Measurements from ENCODE around the gene PTGER3. TPM values are rescaled to one million over a fixed set of nuclear protein-coding genes. Genes with fewer than 3 reads are reported as not detected.
"Not testable (repeated sequence)": the region's sequence is repeated elsewhere in the genome, so short reads cannot be mapped to it uniquely, and the experiment has no call there.

PTGER3 gene
- polyA plus RNA-seq, 3 donors: 37.4 to 46.8 (median 38.9) TPM

- no peak for DNase-seq
These were observed 24.1 kb downstream of the PTGER3 start for GRCh38 chr1:71023515-71023914.

DNA sequence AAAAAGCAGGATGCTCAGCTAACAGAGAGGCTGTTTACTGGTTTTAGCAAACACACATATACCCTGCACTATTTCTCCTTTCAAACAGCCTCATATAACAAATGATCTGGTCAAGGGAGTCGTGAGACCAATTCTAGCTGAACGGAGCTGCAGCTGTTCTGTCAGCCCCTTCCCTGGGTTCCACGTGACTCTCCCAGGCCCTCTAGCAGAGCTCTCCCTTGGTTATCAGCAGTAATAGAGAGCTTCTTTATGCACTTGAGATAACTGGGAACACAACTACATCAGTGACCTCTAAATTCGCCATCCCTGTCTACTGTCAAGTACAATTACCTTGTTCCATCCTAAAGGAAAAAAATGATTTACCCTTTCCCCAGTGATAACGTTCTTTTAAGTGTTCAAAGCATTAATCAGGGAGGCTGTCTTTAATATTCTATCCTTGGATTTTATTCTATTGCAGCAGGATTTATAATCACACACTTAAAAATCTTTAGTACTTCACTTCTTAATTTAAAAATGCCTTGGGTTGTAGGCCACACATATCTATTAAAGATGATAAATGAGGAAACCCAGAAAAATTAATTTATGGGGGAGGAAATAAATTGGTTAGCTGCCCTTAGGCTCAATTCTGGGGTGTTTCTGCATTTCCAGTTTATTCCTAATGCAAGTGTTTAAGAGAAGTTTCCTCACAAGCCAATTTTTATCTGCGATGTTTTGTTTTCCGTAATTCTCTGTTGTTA, 28.2 kb downstream of the PTGER3 start:
- DNase-seq: no peak

DNA sequence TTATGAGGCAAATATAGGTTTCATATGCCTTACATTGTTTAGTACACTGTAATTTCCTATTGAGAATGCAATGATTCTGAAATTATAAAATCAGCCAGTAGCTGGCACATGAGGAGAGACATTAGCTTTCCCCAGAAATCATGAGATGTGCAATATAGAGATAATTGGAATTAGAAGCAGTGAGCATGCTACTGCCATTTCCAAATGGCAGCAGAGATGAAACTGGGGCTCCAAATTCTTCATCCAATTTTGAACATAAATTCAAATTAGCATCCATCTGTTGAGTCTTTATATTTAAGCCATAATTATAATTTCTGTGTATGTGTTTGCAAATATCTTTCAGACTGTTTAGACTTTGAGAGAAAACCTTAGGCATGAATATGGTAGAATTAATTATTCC, 28.8 kb downstream of the PTGER3 start:
- no peak for DNase-seq

DNA sequence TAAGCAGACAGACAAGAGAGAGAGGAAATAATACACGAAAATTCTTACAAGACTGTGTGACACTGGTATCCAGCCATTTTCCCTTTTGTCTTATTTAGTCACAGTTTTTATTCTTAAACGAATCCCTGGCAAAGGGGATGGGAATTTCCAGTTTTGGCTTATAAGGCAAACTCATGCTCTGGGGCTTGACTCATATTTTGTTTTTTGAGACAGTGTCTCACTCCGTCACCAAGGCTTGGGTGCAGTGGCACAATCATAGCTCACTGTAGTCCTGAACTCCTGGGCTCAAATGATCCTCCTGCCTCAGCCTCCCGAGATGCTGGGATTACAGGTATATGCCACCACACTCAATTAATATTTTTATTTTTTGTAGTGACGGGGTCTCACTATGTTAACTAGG, 31.9 kb downstream of the PTGER3 start:
- DNase-seq: no peak

- DNase-seq: no peak
These were observed 33.4 kb downstream of the PTGER3 start for GRCh38 chr1:71014178-71014579.

DNA sequence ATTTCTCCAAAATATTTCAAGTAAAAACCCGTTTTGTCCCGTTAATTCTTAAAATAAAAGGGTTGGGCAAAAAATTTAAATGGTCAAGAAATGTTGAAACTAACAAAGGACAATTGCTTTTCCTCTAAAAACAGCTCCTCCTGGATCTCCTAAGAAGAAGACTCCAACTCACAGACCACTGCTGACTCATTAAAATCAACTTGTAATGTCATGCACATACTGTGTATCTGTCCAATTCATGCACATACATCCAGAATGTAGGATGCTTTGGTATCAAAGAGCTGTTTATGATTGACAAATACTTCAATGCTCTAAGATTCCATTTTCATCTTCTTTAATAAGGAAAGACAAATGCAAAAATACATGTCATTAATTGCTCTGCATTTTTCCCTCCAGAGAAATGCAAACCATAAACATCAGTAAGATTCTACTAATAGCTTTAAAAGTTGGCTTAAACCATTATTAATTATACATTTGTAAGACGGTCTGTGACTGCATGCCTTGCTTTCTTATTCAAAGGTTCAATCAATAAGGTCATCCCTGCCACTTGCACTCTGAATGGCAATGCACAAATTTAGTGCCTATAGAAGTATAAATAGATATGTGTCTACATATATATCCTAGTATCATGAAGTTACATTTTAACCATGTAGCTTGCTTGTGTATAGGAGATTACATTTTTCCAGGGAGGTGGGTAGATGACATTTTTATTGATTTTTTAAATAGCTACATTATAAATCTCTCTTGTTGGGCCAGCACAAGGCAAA, 44.7 kb downstream of the PTGER3 start:
- DNase-seq: no peak

- no peak for DNase-seq
These were observed 46.0 kb downstream of the PTGER3 start for GRCh38 chr1:71001624-71002023.

DNA sequence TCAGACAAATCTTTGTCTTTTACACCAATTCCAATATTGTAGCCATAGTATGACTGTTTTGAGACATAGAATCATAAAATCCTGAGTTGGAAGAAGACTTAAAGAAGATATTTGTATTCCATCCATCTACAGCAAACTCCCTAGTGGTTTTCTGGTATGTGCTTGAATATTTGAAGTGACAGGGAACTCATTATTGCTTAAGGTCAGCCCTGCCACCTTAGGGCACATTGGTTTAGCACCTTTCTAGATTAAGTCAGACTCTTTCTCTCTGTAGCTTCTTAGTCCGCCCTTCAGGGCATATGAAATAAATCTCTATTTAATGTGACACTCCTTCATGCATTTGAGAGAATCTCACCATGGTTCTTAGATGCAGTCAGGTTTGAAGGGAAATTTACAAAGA, 49.8 kb downstream of the PTGER3 start:
- no peak for DNase-seq

- no peak for DNase-seq
These were observed 52.8 kb downstream of the PTGER3 start for GRCh38 chr1:70994753-70995268.

DNA sequence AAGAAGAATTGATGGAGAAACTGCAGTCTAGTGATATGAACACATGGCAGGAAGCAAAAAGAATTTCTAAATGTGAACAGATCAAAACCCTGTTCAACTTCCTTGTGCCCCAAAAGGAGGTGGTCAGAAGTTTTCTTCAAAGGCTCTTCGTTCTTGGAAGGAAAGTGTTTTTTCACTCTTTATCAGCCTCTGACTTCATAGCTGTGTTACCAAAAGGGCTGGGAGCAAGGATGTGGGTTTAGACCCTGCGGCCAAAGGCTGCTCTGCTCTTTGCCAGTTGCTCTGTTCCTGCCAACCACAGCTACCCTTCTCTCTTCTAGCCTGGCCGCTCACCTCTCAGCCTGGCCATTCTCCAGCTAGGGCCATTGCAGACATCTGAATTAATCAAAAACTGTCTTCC, 53.8 kb downstream of the PTGER3 start:
- DNase-seq: no peak

DNA sequence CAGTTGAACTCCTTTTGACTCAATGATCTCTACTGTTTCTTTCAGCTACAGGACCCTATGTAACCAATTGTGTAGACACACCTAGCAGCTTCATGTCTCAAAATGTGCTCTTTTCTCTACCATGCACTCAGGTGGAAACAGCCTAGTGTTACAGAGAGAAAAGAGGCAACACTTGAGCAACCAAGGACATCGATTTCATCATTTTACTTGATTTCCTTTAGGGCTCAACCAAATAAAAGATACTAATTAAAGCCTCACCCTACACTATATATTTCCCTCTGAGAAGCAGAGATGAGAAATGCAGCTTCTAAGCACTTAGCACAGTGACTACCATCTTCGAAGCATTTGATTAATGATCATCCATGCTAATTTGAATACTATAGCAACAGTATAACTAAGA, 55.1 kb downstream of the PTGER3 start:
- DNase-seq: no peak

DNA sequence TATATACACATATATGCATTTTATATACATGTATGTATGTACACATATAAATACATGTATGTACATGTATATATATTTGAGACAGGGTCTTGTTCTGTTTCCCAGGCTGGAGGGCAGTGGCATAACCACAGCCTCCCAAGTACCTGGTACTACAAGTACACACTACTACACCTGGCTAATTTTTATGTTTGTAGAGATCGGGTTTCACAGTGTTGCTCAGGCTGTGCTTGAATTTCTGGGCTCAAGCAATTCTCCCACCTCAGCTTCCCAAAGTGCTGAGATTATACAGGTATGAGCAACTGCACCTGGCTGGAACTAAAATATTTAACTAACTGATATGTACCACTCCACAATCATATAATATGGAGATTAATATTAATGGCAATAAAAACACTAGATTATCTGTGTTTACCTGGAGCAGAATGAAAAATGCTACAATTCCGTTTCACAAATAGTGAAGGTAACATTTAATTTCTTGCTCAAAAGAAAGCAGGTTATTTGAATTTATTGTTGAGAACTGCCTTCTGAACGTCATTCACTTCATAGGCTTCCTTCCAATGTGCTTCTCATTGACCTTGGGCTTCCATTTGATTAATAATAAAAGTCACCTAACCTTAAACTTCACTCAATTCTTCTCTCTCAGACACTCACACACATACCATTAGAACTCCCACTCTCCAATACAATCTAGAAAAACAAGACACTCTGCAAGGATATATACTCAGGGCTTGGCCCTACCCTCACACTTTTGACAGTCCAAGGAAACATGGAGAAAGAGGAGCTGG, 57.0 kb downstream of the PTGER3 start:
- DNase-seq: peak; percentile 5

DNA sequence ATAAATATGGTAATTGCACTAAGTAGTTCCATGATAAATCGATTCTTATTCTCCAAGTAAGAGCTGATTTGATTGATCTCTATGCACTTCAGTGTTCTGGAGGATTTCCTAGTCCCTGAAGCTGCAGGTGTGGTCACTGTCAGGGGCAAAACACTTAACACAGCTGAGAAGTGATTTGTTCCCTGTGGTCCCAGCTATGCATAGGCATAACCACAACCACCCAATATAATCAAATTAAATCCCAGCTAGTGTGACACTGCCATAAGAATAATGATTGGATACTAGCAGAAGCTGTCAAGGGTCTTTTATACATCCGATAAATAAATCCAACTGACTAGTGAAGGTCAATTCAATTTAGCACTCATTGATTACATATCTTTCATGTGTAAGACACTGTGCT, 60.1 kb downstream of the PTGER3 start:
- no peak for DNase-seq

- not testable (repeated sequence) for DNase-seq
These were observed 61.8 kb downstream of the PTGER3 start for GRCh38 chr1:70985776-70986225.

- not testable (repeated sequence) for DNase-seq
These were observed 62.3 kb downstream of the PTGER3 start for GRCh38 chr1:70985278-70985677.

DNA sequence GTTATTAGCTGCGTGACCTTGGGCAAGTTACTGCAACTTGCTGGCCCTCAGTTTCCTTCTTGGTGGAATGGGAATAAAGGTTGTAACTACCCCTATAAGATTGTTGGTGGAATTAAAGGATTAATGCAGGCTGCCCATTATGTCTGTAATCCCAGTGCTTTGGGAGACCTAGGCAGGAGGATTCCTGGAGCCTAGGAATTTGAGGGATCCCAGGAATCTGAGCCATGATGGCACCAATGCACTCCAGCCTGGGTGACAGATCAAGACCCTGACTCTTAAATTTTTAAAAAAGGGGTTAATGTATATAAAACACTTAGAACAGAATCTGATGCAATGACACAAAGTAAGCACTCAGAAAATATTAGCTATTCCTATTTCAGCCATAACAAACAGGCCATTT, 67.3 kb downstream of the PTGER3 start:
- DNase-seq: no peak

DNA sequence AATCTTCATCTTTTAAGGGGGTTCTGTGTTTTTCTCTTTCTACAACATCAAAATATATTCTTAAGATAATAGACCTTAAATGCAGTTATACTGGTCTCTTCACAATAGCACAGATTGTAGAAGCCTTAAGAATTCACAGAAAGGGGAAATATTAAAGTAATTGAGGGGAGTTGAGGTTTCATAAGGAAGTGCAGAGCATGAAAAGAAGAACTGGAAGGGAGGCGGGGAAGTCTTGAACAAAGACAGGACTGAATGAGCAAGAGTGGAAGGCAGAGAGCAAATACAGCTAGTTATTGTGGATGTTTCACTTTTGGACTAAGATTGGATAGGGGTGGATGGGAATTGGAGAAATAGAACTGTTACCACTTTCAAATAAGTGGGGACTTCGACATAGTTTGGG, 67.7 kb downstream of the PTGER3 start:
- no peak for DNase-seq

GRCh38 chr1:70979313-70979712, 68.3 kb downstream of the PTGER3 start:
- DNase-seq: no peak

DNA sequence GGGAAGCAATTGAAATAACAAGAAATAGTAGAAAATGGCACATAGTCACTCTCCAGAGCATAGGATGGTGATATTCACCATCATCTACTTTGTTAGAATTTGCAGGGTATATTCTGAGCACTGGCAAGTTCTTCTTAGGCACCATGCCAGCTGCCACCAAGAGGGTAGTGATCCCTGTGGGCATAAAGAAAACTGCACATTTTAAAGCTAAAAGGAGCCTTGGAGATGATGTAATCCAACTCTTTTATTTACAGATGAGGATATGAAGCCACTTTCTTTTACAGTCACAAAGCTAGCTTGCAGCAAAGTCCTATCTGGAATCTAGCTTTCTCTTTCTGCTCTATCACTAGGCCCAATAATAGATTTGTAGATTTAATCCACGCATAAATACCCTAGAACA, 69.0 kb downstream of the PTGER3 start:
- no peak for DNase-seq

- DNase-seq: no peak
These were observed 70.0 kb downstream of the PTGER3 start for GRCh38 chr1:70977575-70977974.

DNA sequence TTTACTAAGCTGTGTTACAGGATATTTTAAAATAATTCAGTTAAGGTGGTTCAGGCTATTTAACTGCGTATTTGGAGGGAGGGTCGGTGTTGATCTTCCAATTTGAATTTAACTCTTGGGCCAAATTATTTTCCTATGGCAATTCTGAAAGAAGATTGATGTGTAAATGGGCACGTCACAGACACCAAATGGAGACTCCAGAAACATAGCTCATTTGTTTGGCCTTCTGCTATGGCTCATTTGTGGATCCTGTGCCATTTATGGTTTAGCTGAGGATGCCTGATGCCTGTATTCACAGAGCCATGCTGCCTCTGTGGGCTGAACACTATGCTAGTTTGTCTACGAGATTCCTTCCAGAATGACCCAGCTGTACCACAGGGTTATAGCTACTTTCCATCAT, 70.6 kb downstream of the PTGER3 start:
- DNase-seq: no peak

GRCh38 chr1:70973754-70974153, 73.9 kb downstream of the PTGER3 start:
- no peak for DNase-seq
